Inferior parietal cortex (tissue), 1 donor: ENCODE data around the gene TMEM204.
"Not testable (repeated sequence)": the region's sequence is repeated elsewhere in the genome, so short reads cannot be mapped to it uniquely, and the experiment has no call there.

Experiments used
- DNase-seq: peaks from one replicate; pipeline ENCODE4 v3.0.0-alpha.2; 2016; ENCODE audit errors: extremely low spot score

TMEM204 gene

GRCh38 chr16:1592446-1592845, 59.0 kb downstream of the TMEM204 start:
- no peak for DNase-seq

GRCh38 chr16:1595511-1595910, 62.0 kb downstream of the TMEM204 start:
- not testable (repeated sequence) for DNase-seq

- DNase-seq: no peak
Observed at GRCh38 chr16:1596516-1596915, 63.0 kb downstream of the TMEM204 start.

- DNase-seq: no peak
Observed at GRCh38 chr16:1597154-1597553, 63.7 kb downstream of the TMEM204 start.

GRCh38 chr16:1601031-1601430, 67.6 kb downstream of the TMEM204 start:
- DNase-seq: no peak

- DNase-seq: no peak
Observed at GRCh38 chr16:1601489-1601888, 68.0 kb downstream of the TMEM204 start.

- no peak for DNase-seq
Observed at GRCh38 chr16:1602285-1602684, 68.8 kb downstream of the TMEM204 start.
